HG02943 (cell line): ENCODE results near the gene LSP1.

Experiments
- ATAC-seq: cut with Tn5 transposase; IDR thresholded peaks from one replicate; pipeline ENCODE4 v1.9.1; 2021; ENCODE audit warnings: mild to moderate bottlenecking, low read depth, moderate library complexity; ENCODE audit not compliant: unreplicated experiment

LSP1 gene

GRCh38 chr11:1888347-1888753 is 35.5 kb downstream of the LSP1 start:
- no peak for ATAC-seq

DNA sequence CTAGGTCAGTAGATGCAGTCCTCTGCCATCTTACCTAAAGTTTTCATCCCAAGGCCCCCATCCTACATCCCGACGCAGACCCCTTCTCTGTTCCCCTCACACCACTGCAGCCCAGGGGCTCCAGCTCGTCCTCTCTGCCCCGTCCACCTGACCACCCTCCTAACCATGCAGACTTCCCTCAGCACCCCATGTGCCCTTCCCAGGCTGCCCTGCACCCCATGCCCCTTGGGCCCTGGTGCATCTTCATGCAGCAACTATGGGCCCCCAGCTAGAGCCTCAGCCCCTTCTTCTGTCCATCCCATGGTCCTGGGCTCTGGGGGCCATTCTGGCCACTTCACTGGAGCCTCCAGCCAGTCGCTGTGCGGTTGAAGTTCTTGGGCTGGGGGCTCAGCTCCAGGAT is 35.9 kb downstream of the LSP1 start:
- no peak for ATAC-seq

- ATAC-seq: no peak
Observed at GRCh38 chr11:1889224-1889930, 36.5 kb downstream of the LSP1 start.

DNA sequence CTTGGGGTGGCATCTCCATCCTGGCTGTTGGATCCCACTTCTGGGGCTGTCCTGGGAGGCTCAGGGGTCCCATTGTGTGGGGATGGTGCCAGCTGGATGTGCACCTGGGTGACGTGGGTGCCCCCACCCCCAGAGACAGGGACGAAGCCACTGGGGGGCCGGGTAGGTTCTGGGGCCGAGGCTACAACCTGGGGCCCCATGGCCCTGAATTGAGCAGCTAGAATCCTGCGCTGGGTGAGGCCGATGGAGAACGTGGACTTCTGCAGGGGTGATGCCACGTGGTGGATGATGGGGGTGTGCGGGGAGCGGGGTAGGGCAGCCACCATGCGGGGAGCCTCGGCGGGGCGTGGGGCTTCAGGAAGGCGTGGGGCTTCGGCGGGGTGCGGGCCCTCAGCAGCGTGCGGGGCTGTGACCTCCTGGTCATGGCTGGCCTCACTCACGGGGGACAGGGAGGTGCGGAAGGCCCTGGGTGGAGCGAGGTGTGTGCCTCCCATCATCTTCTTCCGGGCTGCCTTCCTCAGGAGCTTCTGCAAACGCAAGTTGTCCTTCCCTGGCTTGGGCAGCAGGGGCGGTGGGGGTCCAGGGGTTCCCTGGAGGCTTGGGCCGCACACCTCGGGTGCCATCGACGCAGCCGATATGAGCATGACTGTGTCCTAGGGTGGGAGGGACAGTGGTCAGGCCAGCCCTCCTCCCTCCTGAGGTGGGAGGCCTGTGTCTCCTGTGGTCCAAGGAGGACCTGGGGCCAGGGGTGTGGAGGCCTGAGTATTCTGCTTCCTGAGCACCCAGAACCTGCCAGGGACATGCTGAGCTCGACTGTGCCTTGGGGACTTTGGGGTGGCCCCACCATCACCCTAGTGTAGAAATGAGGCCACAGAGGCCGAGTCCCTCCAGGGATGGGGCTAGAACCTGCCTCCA is 37.3 kb downstream of the LSP1 start:
- ATAC-seq: no peak

- no peak for ATAC-seq
Observed at GRCh38 chr11:1890856-1891830, 38.3 kb downstream of the LSP1 start.

- no peak for ATAC-seq
Observed at GRCh38 chr11:1891831-1892115, 38.9 kb downstream of the LSP1 start, which contains the start of gene PRR33. TSS of gene PRR33 (minus strand) at chr11:1891895. CDS start at chr11:1890584, 1,311 bp downstream.

- no peak for ATAC-seq
Observed at GRCh38 chr11:1892116-1892515, 39.2 kb downstream of the LSP1 start.

- ATAC-seq: no peak
Observed at GRCh38 chr11:1892558-1892957, 39.7 kb downstream of the LSP1 start.

- no peak for ATAC-seq
Observed at GRCh38 chr11:1893581-1894359, 40.9 kb downstream of the LSP1 start.

DNA sequence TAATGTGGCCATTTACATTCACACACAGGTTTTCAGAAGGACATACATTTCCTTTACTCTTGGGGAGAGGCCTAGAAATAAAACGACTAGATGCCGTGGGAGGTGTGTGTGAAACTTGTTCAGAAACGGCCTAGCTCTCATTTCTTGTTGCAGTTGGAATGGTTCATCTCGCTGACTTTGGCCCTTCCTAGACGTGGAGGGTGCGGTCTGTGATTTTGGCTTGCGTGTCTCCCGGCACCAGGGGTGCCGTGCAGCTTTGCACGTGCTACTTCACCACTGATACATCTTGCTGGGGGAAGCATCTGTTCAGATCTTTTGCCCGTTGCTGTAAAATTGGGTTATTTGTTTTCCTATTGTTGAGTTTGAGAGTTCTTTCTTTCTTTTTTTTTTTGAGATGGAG is 41.9 kb downstream of the LSP1 start:
- no peak for ATAC-seq

DNA sequence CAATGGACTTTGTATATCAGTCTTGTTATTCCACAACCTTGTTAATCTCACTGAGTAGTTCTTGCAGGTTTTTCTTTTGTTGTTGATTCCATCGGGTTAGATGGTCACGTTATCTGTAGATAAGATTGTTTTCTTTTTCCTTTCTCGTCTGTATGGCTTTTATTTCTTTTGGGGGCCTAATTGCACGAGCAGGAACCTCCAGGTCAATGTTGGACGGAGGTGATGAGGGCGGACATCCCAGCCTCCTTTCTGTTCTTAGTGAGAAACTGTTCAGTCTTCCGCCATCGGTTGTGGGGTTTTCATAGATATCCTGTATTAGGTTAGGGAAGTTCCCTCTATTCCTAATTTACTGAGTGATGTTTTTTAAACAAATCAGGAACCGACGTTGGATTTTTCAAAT is 43.6 kb downstream of the LSP1 start:
- ATAC-seq: no peak

- ATAC-seq: no peak
Observed at GRCh38 chr11:1896923-1897322, 44.0 kb downstream of the LSP1 start.

GRCh38 chr11:1899090-1899489 is 46.2 kb downstream of the LSP1 start:
- no peak for ATAC-seq

GRCh38 chr11:1899686-1900085 is 46.8 kb downstream of the LSP1 start:
- ATAC-seq: no peak

DNA sequence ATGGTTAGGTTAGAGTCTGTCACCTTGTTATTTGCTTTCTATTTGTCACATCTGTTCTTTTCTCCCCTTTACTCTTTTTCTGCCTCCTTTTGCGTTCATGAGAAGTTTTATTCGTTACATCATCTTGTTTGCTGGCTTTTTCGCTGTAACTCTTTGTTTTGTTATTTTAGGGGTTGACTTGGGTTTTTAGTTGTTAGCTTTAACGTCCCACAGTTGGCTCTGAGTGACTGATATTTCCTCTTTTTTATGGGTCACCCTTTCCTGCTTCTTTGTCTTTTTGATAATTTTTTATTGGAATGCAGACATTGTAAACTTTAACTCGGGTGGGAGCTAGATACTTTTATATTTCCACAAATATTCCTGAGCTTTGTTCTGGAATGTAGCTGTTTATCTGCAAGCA is 53.3 kb downstream of the LSP1 start:
- no peak for ATAC-seq

DNA sequence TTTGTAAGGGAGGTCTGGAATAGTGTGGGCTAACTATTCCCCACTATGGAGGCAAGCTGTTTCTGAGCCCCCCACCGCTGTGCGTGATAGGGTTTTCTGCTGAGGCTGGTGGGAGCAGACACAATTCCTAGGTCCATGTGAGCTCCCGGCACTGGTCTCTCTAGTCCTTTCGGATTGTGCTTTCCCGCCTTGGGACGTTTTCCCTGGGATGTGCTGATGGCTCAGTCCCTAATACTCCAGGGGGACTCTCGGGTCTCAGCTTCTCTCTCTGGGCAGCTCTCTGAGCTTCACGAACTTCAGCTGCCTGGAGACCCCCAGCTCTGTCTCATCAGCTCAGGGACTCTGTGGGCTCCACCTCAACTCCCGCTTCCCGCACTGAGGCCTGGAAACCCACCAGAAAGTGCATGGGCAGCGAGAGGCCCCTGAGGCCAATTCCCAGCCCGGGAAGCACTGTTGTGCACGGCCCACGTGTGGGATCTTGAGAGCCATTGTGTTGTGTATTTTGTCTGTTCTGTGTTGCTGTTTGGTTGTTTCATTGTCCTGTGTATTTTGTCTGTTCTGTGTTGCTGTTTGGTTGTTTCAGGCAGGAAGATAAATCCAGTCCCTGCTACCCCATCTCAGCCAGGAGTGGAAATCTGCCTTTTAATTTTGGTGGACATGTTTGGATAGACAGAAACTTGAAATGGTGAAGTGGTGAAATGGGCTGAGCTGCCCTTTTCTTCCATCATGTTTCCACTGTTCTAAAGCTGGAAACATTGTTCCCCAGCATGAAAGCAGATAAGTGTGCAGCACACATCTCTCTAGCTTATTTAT is 53.9 kb downstream of the LSP1 start:
- ATAC-seq: no peak

- no peak for ATAC-seq
Observed at GRCh38 chr11:1908618-1909017, 55.7 kb downstream of the LSP1 start.

DNA sequence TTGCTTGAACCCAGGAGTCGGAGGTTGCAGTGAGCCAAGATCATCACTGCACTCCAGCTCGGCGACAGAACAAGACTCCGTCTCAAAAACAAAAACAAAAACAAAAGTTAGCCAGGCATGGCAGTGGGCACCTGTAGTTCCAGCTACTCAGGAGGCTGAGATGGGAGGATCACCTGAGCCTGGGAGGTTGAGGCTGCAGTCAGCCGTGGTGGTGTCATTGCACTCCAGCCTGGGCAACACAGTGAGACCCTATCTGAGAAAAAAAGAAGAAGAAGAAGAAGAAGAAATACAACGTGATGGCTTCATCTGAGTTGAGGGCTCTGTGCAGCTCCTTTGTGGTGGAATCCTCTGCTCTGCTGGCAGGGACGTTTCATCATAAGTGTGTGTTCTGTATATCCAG is 56.6 kb downstream of the LSP1 start:
- ATAC-seq: no peak

- ATAC-seq: no peak
Observed at GRCh38 chr11:1912289-1912878, 59.5 kb downstream of the LSP1 start.
